Fibroblast of peridontal ligament (primary cell): ENCODE results near the gene VWA5A.

Experiments
- DNase-seq: peaks from one replicate; pipeline ENCODE4 v3.0.0-alpha.2; 2010; ENCODE audit errors: extremely low read depth

Gene VWA5A

GRCh38 chr11:124170801-124171586, 55.7 kb downstream of the VWA5A start:
- DNase-seq, result no peak

- no peak for DNase-seq
Observed at GRCh38 chr11:124172101-124172500, 56.9 kb downstream of the VWA5A start.

GRCh38 chr11:124172599-124172998, 57.3 kb downstream of the VWA5A start:
- no peak for DNase-seq

GRCh38 chr11:124174001-124174583, 58.8 kb downstream of the VWA5A start:
- peak; percentile 88 for DNase-seq

- no peak for DNase-seq
Observed at GRCh38 chr11:124176925-124177715, 61.9 kb downstream of the VWA5A start.

GRCh38 chr11:124179310-124179709, 64.1 kb downstream of the VWA5A start:
- DNase-seq, result peak; percentile 45

GRCh38 chr11:124183068-124183467, 67.8 kb downstream of the VWA5A start, which contains the start of gene OR10D3:
Gene OR10D3, plus strand, starts transcription at chr11:124183345. Its CDS starts 1,925 bp downstream, at chr11:124185270.
- DNase-seq, result peak; percentile 33

GRCh38 chr11:124190298-124191139, 75.3 kb downstream of the VWA5A start:
- no peak for DNase-seq

GRCh38 chr11:124193221-124194010, 78.2 kb downstream of the VWA5A start:
- peak; percentile 89 for DNase-seq

- DNase-seq, result peak; percentile 41
Observed at GRCh38 chr11:124194293-124195188, 79.3 kb downstream of the VWA5A start.

GRCh38 chr11:124195189-124195734, 80.0 kb downstream of the VWA5A start:
- peak; percentile 68 for DNase-seq
